Activated gamma-delta T cell treated with Interleukin-2 at 50 U/mL for 16 hours (primary cell): Measurements from ENCODE around the gene GLTP.
"Not testable (repeated sequence)": the region's sequence is repeated elsewhere in the genome, so short reads cannot be mapped to it uniquely, and the experiment has no call there.

Source experiments
- DNase-seq: peaks from one replicate; pipeline ENCODE4 v3.0.0-alpha.2; 2020

Gene GLTP, protein sequence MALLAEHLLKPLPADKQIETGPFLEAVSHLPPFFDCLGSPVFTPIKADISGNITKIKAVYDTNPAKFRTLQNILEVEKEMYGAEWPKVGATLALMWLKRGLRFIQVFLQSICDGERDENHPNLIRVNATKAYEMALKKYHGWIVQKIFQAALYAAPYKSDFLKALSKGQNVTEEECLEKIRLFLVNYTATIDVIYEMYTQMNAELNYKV

GRCh38 chr12:109880043-109880931, at the start of gene GLTP:
GLTP (minus strand) TSS chr12:109880541; CDS start chr12:109880374, 167 bp downstream.
- DNase-seq = peak; percentile 87

DNA sequence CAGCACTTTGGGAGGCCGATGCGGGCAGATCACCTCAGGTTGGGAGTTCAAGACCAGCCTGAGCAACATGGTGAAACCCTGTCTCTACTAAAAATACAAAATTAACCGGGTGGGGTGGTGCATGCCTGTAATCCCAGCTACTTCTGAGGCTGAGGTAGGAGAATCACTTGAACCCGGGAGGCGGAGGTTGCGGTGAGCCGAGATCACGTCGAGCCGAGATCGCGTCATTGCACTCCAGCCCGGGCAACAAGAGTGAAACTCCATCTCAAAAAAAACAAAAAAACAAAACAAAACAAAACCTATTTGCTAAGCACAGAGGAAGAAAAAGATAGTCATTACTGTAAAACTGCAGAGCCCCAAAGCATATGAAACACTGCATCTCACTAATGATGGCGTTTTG, 49.0 kb upstream of the GLTP start:
- not testable (repeated sequence) for DNase-seq

DNA sequence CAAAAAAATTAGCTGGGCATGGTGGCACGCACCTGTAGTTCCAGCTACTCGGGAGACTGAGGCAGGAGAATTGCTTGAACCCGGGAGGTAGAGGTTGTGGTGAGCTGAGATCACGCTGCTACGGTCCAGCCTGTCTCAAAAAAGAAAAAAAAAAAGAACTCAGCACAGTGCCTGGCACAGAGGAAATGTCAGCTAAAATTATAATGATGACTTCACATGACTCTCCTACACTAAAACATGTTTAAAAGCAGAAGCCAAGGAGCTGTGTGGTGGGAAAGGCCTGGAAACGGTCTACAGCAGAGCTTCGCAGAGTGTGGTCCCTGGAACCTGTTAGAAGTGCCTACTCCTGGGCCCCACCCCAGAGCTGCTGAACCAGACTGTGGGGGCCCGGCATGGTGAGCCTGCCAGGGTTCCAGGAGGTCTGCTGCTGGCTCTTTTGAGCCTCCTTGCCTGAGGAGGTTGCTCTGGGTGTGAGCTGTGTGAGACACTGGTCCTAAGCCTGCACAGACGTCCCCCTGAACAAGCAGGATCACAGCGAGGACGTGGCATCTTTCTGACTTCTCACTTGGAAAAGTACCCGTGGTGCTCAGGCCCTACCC, 47.8 kb upstream of the GLTP start:
- no peak for DNase-seq

GRCh38 chr12:109927622-109928021, 47.3 kb upstream of the GLTP start:
- DNase-seq = peak; percentile 30

DNA sequence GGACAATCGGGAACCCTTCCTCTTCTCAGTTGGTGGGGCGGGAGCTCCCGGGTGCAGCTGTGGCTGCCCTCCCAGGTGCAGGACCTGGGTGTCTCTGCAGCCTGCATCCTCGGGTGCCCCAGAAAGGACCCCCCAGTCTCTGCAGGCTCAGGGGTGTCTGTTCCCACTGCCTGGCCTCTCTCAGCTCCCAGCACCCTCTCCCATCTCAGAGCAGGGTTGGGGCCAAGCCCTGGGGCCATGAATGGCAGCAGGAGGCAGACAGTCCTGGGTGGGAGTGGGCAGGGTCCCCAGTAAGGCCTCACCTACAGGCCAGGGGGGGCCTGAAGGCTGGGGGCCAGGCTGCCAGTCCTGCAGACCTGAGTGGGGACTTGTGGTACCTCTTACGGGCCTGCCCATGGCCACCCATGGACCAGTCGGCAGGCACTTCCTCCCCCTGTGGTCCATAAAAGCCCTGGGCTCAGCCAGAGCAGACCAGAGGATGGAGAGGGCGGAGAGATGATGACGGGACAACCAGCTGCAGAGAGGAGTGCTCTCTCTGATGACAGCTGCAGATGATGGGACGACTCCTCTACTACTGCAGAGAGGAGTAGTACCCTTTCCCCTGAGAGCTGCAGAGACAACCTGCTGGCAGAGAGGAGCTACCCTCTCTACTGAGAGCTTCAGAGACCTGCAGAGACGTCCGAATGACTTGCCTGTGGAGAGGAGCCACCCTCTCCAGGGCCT, 46.3 kb upstream of the GLTP start:
- no peak for DNase-seq

- no peak for DNase-seq
Observed at GRCh38 chr12:109926016-109926415, 45.7 kb upstream of the GLTP start.

GRCh38 chr12:109925185-109925840, 45.0 kb upstream of the GLTP start:
- no peak for DNase-seq

GRCh38 chr12:109923481-109924245, 43.3 kb upstream of the GLTP start:
- no peak for DNase-seq

GRCh38 chr12:109923038-109923437, 42.7 kb upstream of the GLTP start:
- DNase-seq = no peak

GRCh38 chr12:109921982-109922381, 41.6 kb upstream of the GLTP start:
- no peak for DNase-seq

DNA sequence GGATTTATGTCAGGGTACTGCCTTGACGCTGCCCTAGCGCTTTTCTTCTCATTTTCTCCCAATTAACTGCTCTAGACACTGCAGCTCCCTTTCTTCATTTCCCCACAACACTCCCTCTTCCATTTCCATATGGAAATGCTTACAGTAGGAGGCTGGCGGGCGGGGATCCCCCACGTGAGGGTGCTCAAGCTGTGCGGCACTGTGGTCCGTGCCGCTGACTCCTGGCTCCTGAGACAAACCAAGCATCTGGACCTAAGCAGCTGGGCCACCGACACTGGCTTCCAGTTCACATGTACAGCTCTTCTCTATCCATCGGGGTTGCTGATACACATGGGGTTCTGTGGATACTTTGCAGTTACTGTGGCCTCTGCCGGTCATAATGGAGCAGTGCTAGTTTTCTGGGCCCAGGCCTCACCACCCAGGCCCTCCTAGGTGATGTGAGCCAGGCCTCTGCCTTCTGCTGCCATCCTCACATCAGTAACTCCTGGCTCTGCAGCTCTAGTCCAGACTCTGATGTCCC, 40.0 kb upstream of the GLTP start:
- DNase-seq = no peak

GRCh38 chr12:109919456-109919855, 39.1 kb upstream of the GLTP start:
- DNase-seq = no peak

DNA sequence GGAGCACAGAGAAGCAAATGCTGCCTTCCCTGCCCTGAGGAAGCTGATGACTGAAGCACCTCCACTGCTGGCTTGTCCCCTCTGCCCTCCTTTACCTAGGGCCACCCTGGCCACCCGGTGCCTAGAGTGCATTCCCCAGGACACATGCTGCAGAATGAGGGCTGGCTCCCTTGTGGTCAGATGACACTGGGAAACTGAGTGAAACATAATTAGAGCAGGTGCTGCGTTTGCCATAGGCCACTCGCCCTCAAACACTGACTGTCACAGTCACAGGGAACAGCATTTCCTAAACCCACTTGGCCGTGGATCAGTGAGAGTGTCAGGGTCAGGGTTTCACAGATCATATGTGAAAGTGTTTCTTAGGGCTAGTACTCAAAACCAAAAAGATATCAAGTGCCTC, 35.7 kb upstream of the GLTP start:
- no peak for DNase-seq

GRCh38 chr12:109915171-109916040, 35.1 kb upstream of the GLTP start:
- DNase-seq = no peak

DNA sequence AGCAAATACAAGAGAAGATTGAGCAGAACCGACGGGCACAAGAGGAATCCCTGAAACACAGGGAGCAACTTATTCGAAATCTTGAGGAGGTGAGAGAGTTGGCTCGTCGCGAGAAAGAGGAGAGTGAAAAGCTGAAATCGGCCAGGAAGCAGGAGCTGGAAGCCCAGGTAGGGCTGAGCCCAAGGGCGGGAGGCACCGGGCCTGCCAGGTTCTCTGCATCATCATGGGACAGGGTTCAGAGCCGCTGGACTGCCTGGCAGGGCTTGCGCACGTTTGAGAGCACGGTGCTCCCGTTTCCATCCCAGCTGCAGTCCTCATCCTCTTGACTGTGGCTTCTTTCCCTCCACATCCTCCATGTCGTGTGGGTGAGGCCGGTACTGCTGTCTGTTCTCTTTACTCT, 34.1 kb upstream of the GLTP start:
- DNase-seq = no peak

GRCh38 chr12:109912855-109913321, 32.5 kb upstream of the GLTP start:
- no peak for DNase-seq

- no peak for DNase-seq
Observed at GRCh38 chr12:109910969-109911348, 30.6 kb upstream of the GLTP start.

- no peak for DNase-seq
Observed at GRCh38 chr12:109910254-109910968, 30.1 kb upstream of the GLTP start.

- DNase-seq = no peak
Observed at GRCh38 chr12:109905301-109905700, 25.0 kb upstream of the GLTP start.

DNA sequence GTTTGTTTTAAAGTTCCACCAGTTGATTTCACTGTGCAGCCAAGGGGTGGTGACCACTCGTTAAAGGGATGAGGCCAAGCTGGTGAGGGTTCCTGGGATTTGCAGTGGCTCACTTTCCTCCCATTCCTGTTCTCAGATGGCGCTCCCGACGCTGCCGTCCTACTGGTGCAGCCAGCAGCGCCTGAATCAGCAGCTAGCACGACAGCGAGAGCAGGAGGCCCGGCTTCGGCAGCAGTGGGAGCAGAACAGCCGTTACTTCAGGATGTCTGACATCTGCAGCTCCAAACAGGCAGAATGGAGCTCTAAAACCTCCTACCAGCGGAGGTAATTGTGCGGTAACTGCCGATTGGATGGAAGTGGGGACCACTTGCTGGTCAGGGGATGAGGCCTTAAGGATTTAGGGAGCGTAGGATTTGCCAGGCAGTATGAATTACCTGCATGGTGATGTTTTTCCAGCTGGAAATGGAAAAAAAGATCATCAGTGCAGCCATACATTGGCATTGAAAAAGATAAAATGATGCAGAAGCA, 22.6 kb upstream of the GLTP start:
- no peak for DNase-seq
